Lung (tissue), 12 donors: ENCODE results near the gene MRPS16. TPM values are rescaled to one million over a fixed set of nuclear protein-coding genes. Genes with fewer than 3 reads are reported as not detected.
"Not testable (repeated sequence)": the region's sequence is repeated elsewhere in the genome, so short reads cannot be mapped to it uniquely, and the experiment has no call there.

Experiments used
- ATAC-seq: fragments of 200-7000 bp; cut with Tn5 transposase; one replicate; pipeline ENCODE4 v1.9.1; 2020; ENCODE audit warnings: moderate number of reproducible peaks; ENCODE audit not compliant: insufficient read depth, low FRiP score
- DNase-seq, 3 donors: peaks; one replicate each; pipeline ENCODE4 v3.0.0-alpha.2; 2013 to 2017
- H3K27ac ChIP-seq, 2 donors: one replicate each; pipeline ENCODE4 v1.5.1; 2013; ENCODE audit warnings: mild to moderate bottlenecking in 2 of 2, moderate library complexity in 2 of 2, control low read depth in 1 of 2, inconsistent platforms in 1 of 2, low read depth in 1 of 2, low read length in 1 of 2
- H3K27me3 ChIP-seq, 3 donors: one replicate each; pipeline ENCODE4 v1.5.1; 2013; ENCODE audit warnings: low read length in 2 of 3; ENCODE audit not compliant: control insufficient read depth in 3 of 3, insufficient read depth in 3 of 3
- H3K36me3 ChIP-seq, 4 donors: one replicate each; pipeline ENCODE4 v1.5.1; 2013; ENCODE audit warnings: low read length in 4 of 4, mild to moderate bottlenecking in 1 of 4, moderate library complexity in 1 of 4; ENCODE audit not compliant: control insufficient read depth in 4 of 4, insufficient read depth in 4 of 4
- H3K4me1 ChIP-seq, 5 donors: one replicate each; pipeline ENCODE4 v1.5.1; 2013; ENCODE audit warnings: low read length in 5 of 5, mild to moderate bottlenecking in 2 of 5, moderate library complexity in 1 of 5; ENCODE audit not compliant: control insufficient read depth in 5 of 5, insufficient read depth in 5 of 5
- H3K4me3 ChIP-seq: one replicate; pipeline ENCODE4 v1.5.1; 2013; ENCODE audit warnings: mild to moderate bottlenecking, control low read depth, moderate library complexity
- H3K9ac ChIP-seq, 2 donors: one replicate each; pipeline ENCODE4 v1.5.1; 2013; ENCODE audit warnings: low read length in 2 of 2, control low read depth in 1 of 2; ENCODE audit not compliant: insufficient read depth in 1 of 2
- H3K9me3 ChIP-seq, 4 donors: one replicate each; pipeline ENCODE4 v1.5.1; 2013; ENCODE audit warnings: low read length in 3 of 4, mild to moderate bottlenecking in 1 of 4, moderate library complexity in 1 of 4; ENCODE audit not compliant: control insufficient read depth in 4 of 4, insufficient read depth in 3 of 4
- WGBS, 2 donors: extraction: QIAGEN DNeasy Blood & Tissue Kit; methylation state at CpG; one replicate each; pipeline ENCODE4 v1.1.7; 2013; 5-methylcytosine and 5-hydroxymethylcytosine counted together
- polyA plus RNA-seq, 2 donors: library from polyadenylated mRNA; stranded (reverse); fragments of 200-250 nt; gene quantifications; one replicate each; pipeline ENCODE4 v1.2.1, GENCODE V29; 2013
- total RNA-seq, 2 donors: library from RNA; depleted of rRNA in 1 of 2; stranded (reverse); fragments of >200 nt in 1 of 2; gene quantifications; one replicate each; pipeline ENCODE4 v1.2.1, GENCODE V29; 2014 to 2021
- TF ChIP-seq, protein P1 (sequence below): IDR thresholded peaks from 2 replicates; pipeline ENCODE4 v1.5.1; 2012; ENCODE audit warnings: mild to moderate bottlenecking; ENCODE audit errors: control extremely low read depth, extremely low read depth
- donor health status: control.
- donor health status: control.
- donor health status: Bipolar disorder and iron deficiency.
- donor health status: healthy.
- donor health status: DM: yes; HTN: yes; CAD: no.

MRPS16 gene
- total and polyA plus RNA-seq, 4 donors, result 32.7 to 96.1 (median 63.4) TPM

DNA sequence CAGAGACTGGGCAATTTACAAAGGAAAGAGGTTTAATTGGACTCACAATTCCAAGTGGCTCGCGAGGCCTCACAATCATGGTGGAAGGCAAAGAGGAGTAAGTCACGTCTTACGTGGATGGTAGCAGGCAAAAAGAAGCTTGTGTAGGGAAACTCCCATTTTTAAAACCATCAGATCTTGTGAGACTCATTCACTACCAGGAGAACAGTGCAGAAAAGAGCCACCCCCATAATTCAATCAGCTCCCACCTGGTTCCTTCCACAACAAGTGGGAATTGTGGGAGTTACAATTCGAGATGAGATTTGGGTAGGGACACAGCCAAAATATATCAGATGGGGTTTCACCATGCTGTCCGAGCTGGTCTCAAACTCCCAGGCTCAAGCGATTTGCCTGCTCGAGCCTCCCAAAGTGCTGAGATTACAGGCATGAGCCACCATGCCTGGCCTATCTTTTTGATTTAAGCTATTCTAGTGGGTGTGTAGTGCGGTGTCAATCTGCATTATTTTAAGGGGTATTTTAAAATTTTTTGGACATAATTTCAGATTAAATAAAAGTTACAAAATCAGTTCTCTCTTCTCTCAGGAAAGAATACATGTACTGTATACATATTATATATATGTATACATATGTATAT is 9.0 kb upstream of the MRPS16 start:
- Histone ChIP-seq H3K4me1 (no peaks in the 10 kb centered on the region), H3K36me3 (no peaks in the 10 kb centered on the region), H3K27ac (no peak overlapping the region), H3K27me3 (no peaks in the 10 kb centered on the region), H3K9me3 (no peaks in the 10 kb centered on the region), H3K4me3 (no peak overlapping the region), H3K9ac (no peak overlapping the region)
- DNase-seq (no peak), ATAC-seq (no peak)
- TF ChIP-seq, protein P1, sequence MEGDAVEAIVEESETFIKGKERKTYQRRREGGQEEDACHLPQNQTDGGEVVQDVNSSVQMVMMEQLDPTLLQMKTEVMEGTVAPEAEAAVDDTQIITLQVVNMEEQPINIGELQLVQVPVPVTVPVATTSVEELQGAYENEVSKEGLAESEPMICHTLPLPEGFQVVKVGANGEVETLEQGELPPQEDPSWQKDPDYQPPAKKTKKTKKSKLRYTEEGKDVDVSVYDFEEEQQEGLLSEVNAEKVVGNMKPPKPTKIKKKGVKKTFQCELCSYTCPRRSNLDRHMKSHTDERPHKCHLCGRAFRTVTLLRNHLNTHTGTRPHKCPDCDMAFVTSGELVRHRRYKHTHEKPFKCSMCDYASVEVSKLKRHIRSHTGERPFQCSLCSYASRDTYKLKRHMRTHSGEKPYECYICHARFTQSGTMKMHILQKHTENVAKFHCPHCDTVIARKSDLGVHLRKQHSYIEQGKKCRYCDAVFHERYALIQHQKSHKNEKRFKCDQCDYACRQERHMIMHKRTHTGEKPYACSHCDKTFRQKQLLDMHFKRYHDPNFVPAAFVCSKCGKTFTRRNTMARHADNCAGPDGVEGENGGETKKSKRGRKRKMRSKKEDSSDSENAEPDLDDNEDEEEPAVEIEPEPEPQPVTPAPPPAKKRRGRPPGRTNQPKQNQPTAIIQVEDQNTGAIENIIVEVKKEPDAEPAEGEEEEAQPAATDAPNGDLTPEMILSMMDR, result no peak
- WGBS, 2 donors, result 94 to 97% methylated on average over 9 of the region's 9 CpGs

DNA sequence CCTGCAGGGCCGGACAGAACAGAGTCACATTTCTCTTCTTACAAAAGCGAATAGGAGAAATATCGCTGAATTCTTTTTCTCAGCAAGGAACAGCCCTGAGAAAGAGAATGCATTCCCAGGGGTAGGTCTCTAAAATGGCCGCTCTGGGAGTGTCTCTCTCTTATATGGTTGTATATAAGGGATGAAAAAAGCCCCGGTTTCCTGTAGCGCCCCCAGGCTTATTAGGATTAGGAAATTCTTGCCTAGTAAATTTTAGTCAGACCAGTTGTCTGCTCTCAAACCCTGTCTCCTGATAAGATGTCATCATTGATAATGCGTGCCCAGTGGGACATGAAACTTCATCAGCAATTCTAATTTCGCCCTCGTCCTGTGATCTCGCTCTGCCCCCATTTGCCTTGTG is 6.2 kb upstream of the MRPS16 start:
- H3K36me3 ChIP-seq, H3K4me1 ChIP-seq, ATAC-seq, DNase-seq, H3K4me3 ChIP-seq, H3K27me3 ChIP-seq, H3K27ac ChIP-seq, H3K9me3 ChIP-seq, H3K9ac ChIP-seq: not testable (repeated sequence)
- WGBS, 2 donors, result 95 to 96% methylated on average over 10 of the region's 10 CpGs

DNA sequence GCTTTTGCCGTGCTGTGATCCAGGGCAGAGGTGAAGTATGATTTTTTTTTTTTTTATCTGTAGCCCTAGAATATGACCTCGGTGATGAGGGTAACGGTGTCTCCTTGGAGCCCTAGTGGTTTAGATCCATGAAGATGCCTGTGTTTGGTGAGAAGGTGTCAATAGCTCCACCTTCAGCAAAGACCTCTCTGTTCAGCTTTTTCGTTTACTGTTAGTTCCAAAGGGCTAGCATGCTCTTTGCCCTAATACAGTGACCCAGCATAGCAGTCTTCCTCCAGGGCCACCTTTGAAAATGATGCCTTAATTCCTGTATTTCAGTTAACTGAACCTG is 746 bp upstream of the MRPS16 start:
- Histone ChIP-seq H3K4me3 (peak overlapping the region; percentile 94), H3K9ac (peak overlapping the region; percentile 38 to 91), H3K9me3 (no peaks in the 10 kb centered on the region), H3K4me1 (peaks cover 4 to 18% (median 7%) of the 10 kb centered on the region in 5 donors), H3K36me3 (peaks cover 0 to 6% (median 2%) of the 10 kb centered on the region in 4 donors), H3K27ac (peak overlapping the region; percentile 90 to 92), H3K27me3 (no peaks in the 10 kb centered on the region)
- TF ChIP-seq, protein P1, result no peak
- no peak for ATAC-seq
- WGBS, 2 donors, result 1 to 2% methylated on average over 4 of the region's 4 CpGs
- DNase-seq, result no peak

DNA sequence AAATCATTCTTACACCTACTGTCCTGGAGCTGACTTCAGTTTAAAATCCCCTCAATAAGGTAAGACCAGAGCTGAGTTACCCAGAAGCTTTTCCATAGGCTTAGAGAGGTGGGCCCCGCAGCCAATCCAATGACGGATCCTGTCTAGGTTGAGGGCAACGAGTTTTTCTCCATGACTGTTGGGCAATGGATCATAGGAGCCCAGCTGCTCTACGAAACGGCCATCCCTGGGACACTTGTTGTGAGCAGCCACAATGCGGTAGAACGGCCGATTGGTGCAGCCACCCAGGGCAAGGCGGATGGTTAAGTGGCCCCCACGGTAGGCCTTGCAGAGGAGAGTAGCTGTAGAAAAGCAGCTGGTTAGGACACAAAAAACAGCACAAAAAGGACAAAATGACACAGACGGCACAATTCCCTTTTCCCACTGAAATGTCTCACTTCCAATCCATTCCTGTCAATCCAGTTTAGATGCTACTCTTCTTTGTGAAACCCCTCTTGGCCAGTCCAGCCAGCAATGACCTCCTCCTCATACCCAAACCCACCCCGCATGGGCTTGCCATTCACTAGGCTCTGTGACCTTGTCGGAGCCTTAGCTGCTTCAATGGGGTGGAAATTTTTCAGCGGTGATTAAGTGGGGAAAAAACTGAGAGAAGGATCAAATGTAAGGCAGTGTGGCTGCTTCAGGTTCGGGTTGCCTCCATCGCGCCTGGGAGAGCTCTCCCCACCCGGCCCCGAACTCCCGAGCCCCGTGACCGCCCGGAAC is 580 bp downstream of the MRPS16 start:
- Histone ChIP-seq H3K4me1 (peaks cover 4 to 25% (median 9%) of the 10 kb centered on the region in 5 donors), H3K36me3 (peaks cover 0 to 6% (median 3%) of the 10 kb centered on the region in 4 donors), H3K4me3 (peak overlapping the region; percentile 94), H3K9ac (peak overlapping the region; percentile 92 to 97), H3K27ac (peak overlapping the region; percentile 90 to 92), H3K9me3 (no peaks in the 10 kb centered on the region), H3K27me3 (no peaks in the 10 kb centered on the region)
- ATAC-seq, result peak; percentile 60
- TF ChIP-seq, protein P1, result no peak
- DNase-seq, result no peak
- WGBS, 2 donors, result 17 to 19% methylated on average over 23 of the region's 23 CpGs
